Activated CD4-positive, alpha-beta T cell treated with anti-CD3 and anti-CD28 coated beads, Interleukin-2, Interleukin-4, amounts not matched to agents 100 ng/mL and 50 ng/mL, durations not matched to agents 16 hours and 8 hours (primary cell): ENCODE measurements around the gene FLYWCH2.
A peak's percentile ranks its signal among the peaks of the same experiment; 100 is the strongest.

Experiments used
- DNase-seq: peaks from one replicate; pipeline ENCODE4 v3.0.0-alpha.2; 2020; ENCODE audit warnings: low spot score

Gene FLYWCH2, protein sequence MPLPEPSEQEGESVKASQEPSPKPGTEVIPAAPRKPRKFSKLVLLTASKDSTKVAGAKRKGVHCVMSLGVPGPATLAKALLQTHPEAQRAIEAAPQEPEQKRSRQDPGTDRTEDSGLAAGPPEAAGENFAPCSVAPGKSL

DNA sequence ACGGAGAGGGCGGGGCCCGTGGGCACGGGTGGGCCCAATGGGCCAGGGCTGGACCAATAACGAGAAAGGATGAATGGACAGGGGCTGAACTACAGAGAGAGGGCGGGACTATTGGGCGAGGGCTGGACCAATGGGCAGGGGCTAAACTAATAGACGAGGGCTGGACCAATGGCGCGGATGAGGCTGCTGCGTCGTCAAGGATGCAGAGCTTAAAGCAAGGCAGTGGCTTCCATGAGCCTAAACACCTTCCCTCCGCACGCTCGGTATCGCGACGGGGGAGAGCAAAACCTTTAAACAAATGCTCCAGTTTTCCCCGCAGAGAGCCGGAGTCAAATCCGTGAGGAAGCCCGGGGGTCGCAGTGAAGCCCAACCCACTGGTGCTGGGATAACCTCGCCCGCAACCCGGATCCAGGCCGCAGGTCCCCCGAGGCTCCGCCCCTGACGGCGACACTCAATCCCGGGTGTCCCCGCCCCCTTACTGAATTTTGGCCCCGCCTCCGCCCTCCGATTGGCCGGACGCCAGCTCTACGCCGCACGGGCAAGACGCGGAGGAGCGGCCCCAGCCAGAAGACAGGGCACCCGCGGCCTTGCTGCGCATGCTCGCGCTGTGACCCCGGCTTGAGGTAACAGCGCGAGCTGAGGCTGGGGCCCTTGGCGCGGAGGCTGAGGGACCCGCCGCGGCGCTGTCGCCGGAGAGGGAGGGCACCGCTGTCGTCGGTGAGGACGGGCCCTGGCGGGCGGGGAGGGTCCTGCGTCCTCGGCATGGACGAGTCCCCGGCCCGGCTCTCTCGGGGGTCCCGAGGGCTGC is at the start of gene FLYWCH2:
Gene FLYWCH2, plus strand, starts transcription at position 566 of the 808 bp plus-strand sequence. CDS start 13,235 bp downstream, outside the sequence.
- peak; percentile 100 for DNase-seq

DNA sequence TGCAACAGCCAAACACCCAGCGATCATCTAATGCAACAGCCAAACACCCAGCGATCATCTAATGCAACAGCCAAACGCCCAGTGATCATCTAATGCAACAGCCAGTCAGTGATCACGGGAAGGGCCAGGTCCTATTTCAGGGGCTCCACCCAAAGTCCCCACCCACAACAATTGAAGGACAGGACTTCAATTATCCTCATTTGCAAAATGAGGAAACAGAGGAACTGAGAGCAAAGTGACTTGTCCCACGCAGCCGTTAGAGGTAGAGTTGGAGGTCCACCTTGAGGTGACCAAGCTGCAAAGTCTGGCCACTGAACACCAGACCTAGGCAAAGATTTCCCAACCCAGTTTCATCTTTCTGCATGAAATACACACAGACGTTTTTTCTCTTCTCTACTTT is 49.2 kb upstream of the FLYWCH2 start:
- no peak for DNase-seq

DNA sequence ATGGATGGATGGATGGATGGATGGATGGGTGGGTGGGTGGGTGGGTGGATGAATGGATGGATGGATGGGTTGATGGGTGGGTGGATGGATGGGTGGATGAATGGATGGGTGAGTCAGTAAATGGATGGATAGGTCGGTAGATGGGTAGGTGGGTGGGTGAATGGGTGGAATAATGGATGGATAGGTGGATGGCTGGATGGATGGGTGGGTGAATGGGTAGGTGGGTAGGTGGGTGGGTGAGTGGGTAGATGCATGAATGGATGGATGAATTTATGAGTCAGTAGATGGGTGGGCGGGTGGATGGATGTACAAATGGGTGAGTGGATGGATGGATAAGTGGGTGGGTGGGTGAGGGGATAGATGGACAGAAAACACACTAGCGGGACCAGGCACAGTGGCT is 48.0 kb upstream of the FLYWCH2 start:
- DNase-seq = no peak

DNA sequence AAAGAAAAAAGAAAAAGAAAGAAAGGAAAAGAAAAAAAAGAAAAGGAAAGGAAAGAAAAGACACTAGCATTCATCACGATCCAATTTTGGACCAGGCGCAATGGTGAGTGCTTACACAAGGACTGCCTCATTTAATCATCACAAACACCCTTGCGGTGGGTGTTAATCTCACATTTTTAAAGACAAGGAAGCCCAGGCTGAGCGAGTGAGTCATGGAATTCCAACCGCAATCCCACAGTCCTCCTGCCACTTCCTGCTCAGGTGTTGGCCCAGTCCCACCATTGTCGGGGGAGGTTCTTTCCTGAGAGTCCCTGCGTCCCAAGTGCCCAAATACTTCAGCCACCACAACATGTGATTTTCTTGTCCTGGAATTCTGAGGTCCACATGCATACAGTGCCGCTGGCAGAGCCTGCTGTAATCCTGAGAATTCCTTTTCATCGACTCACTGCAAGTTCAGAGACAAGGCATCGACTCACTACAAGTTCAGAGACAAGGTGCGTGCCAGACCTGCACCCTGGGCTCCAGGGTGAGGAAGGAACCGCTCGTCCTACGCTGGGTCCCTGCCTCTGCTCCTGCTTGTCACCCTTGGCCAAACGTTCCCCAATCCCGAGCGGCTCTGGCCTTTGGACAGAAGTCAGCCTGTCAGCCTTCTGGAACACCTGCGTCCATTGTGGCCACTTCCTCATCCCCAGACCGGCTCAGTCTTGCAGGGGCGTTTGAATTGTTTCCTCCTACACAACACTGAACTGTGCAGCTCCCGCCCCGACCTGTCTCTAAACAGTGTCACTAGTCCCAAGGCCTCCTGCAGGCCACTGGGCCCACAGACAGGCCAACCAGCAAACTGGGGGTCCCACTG is 47.1 kb upstream of the FLYWCH2 start:
- no peak for DNase-seq

DNA sequence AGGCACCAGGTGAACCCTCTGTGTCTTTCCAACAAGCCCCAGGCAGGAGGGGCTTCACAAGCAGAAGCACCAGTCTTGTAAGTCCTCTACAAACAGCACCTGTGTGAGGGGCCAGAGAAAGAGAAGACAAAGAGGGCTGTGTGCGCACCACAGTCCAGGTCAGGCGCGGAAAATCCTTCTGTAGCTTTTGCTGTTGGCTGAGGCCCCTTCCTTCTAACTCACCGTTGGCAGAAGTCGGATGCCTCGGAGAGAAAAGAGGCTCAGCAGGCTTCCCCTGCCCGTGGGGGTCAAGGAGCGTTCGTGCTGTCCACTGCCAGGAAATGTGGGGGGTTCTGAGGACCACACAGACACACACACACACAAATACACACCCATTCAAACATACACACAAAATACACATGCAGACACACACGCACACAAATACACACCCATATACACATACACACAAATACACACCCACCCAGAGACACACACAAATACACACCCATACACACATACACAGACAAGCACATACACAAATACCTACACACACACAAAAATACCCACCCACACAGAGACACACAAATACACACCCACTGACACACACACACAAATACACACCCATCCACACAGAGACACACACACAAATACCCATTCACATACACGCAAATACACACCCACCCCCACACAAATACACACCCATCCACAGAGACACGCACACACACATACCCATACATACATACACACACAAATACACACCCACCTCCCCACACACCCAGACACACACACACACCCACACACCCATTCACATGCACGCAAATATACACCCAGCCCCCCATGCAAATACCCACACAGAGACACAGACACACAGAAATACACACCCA is 46.1 kb upstream of the FLYWCH2 start:
- DNase-seq = no peak

DNA sequence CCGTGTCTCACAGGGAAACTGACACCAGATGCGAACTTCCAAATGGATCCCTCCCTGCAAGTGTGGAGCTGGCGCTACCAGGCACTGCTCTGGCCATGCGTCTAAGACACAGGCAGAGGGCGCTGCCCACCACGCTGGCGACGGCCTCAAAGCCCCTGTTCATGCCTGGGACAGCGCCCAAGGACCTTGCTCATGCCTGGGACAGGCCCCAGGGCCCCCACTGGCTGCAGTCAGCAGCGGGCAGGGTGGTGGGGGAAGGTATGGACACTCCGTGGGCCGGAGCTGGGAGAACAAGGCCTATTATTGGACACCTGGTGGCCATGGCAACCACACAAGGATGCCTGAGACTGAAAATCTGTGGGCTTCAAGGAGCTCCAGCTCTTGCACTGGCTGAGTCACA is 44.1 kb upstream of the FLYWCH2 start:
- DNase-seq = peak; percentile 50

DNA sequence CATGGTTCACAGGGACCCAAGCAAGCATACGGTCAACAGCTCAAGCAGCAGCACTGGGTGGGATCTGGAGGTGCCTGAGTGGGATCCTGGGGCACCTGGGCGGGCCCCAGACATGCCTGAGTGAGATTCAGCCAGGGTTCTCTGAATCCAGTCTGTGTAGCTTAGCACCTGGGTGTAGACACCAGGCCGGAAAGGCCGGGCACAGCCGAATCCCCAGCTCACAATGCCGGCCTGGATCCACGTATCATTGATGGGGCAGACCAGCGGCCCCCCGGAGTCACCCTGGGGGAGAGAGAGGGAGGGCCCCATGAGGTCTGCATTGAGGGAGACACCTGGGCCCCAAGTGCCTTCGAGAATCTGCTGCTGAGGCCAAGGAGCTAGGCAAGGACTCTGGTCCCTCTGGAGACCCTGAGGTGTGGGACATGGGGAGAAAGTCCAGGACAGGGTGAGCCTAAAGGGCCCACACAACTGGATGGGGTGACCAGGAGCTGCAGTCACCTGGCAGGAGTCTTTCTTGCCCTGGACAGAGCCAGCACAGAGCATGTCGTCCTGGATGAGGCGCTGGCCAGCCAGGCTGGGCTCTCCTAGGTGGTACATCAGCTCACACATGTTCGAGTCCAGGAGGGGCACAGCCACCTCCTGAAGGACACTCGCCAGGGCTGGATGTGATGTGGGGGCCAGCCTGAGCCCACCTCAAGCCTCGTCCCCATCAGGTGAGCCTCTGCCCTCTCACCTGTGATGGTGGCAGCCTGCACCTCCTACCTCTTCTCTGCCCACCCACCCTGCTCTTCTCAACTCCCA is 43.2 kb upstream of the FLYWCH2 start:
- no peak for DNase-seq

DNA sequence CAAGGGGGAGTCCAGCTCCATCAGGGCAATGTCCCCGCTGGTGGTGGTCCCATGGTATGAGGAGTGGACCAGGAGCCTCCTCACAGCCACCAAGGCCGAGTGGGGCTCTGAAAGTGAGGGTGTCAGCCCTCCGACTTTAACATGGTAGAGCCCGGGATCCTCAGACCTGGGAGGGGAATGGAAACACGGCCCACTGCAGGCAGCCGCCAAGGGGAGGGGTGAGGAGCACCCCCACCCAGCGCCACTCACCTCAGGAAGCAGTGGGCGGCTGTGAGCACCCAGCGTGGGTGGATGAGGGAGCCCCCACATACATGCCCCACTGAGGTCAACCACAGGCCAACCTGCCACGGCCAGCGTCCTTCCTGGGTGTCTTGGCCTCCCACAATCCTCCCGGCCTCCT is 42.1 kb upstream of the FLYWCH2 start:
- DNase-seq = no peak

DNA sequence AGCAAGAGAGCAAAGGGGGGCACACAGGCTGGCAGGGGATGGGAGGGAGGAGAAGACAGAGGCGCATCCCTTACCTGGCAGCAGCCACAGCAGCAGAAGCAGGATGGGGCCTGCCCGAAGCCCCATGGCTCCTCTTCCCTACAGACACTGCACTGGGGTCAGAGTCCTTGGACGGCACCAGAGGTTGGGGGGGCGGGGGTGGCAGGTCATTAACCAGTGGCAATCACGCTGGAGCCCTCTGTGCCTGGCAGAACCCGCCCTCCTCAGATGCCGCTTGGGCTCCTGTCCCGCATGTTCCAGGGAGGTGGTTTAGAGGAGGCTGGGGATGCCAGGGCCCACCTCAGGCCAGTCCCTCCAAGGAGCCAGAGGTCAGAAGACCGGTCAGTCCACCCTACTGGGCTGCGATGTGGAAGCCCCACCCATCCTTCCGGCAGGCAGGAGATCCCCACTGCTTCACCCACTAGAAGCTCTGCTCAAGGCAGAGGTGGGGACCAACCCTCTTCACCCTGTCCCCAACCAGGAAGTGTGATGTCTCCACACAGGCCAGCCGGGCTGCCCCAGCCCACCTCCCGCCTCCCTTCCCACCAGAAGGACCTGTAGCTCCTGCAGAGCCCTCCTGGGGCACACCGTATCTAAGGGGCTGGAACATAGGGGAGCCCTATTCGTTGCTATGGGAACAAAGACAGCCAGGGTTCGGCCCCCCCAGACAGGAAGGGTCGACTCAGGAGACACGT is 41.2 kb upstream of the FLYWCH2 start:
- no peak for DNase-seq

DNA sequence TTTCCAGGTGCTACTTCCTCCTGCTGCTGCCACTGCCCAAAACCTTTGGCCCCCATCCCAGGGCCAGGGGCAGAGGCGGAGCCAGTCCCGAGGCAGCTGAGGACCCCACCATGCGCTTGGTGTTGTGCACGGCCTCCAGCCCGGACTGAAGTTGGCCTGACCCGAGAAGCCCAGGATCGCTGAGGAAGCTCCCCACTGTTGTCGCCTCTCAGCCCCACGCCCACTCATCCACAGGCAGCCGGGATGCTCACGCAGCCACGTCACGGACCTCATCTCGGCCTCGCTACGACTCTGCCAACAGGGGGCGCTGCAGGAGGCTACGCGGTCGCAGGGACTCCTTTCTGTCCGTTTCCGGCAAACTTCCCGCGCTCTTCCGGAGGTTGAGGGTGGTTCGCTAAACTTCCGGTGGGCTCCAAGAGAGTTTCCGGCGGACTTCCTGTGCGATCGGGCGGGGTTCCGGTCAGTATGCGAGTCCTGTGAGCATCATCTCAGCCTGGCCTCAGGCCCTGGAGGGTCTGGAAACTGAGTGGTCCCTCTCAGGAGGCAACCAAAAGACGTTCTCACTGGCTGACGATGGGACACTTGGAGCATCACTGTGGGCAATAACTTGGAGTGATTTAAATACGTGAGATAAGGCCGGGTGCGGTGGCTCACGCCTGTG is 40.5 kb upstream of the FLYWCH2 start:
- peak; percentile 85 for DNase-seq

DNA sequence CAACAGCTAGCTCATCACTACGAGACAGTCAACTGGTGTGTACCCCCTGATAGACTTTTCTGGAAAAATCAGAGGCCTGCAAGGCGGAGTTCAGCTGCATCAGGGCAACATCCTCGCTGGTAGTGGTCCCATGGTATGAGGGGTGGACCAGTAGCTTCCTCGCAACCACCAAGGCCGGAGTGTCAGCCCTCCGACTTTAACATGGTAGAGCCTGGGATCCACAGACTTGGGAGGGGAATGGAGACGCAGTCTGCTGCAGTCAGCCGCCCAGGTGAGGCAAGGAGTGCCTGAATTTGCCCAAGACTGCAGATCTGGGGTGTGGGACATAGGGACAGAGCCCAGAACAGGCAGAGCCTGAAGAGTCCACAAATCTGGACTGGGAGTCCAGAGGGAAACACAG is 39.5 kb upstream of the FLYWCH2 start:
- DNase-seq = no peak

DNA sequence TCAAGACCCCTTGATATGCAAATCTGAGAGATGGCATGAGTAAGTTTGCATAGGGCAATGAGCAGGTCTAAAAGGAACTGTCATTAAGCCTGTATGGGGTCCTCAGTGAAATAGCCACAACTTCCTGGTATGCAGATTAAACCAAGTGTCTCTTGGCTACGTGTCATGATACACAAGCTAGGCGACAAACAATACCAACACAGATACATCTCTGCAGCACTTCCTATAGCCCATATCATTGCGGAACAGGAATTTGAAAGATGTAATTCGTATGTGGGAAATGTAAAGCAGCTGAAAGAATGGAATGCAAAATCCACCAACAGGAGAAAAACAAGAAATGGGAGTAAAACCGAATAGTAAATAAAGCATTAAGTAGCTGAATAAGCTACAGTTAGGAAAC is 37.9 kb upstream of the FLYWCH2 start:
- no peak for DNase-seq

DNA sequence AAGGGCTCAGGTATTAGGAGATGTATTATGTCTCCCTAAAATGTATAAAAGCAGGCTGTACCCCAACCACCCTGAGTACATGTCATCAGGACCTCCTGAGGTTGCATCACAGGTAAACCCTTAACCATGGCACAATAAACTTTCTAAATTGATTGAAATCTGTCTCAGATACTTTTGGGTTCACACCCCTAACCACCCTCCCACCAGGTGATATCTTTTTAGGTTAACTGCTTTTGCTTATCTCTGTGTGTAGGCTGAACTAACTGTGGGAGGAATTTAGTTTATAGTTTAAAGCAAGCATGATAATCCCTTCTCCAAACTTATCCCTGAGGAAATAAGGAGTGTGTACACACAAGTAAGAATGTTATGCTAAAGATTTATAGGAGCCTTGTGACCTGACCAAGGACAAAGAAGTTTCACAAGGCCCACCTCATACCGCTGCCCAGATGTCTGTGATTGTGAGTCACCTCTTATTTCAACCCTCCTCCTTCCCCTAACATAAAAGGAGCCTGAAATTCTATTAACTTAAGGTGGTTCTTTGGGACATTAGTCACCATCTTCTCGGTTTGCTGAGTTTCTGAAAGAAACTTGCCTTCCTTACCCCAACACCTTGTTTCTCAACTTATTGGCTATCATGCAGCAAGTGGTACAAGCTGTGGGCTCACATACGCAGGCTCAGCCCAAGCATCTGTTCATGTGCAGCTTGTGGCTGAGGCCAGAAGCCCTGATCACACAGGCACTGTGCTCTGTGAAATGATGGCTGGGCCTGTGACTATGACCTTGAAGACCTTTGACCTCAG is 36.3 kb upstream of the FLYWCH2 start:
- no peak for DNase-seq

DNA sequence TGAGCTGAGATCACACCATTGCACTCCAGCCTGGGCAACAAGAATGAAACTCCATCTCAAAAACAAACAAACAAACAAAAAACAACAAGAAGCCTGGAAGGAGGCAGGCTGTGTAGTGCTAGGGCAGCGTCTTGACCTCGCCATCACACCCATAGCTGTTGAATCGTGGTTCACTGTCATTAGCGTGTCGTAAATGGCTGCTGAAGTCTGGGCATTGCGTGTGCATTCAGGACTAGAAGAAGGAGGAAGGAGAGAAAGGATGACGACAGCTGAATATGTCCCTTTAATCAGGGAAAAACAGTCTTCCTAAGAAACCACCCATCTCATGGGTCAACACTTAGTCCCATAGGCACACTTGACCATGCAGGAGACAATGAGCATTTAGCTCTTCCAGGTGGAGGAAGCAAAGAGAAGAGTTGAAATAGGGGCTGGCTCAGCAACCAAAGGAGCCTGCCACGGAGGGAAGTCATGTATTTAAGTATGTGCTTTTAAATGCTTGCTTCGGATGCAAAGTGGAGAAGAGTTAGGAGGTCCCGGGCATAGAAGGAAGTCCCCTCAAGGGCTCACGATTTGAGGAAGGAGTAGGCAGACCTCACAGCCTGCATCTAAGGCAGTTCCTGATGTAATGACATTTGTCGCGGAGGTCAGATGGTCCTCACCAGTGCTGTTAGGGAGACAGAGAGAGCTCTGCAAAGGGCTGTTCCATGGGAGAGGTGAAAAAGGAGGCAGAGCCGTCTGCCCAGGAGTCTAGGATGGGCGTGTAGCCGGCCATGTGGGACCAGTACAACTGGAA is 33.9 kb upstream of the FLYWCH2 start:
- DNase-seq = no peak

DNA sequence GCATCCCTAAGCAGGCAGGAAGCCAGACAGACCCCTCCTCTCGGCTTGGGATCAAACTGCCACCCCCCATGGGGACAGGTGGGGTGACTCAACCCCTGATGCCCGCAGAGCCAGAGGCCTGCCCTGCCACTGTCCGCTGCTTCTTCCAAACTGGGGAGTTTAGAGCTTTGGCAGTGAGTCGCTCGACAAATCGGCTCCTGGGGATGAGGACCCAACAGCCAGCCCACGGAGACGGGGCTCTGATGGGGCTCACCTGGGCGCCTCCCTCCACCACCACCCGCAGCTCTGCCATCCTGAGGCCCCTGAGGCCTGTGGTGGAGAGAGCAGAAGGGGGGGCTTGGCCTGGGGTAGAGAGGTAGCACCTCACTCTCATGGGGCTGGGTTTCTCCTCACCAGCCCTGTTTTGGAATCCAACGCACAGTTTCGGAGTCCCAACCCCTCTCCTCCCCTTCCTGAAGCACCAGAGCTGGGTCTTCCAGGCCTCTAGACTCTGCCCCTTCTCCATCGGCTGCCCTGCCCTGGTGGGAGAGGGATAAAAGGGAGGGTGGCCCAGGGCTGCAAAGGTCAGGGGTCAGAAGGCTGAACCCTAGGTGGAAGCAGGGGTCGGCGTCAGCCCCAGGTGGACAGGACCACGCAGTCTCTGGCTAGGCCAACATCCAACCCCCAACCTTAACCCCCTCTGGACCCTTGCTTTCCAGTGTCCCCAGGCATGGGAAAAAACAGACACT is 30.8 kb upstream of the FLYWCH2 start:
- no peak for DNase-seq

DNA sequence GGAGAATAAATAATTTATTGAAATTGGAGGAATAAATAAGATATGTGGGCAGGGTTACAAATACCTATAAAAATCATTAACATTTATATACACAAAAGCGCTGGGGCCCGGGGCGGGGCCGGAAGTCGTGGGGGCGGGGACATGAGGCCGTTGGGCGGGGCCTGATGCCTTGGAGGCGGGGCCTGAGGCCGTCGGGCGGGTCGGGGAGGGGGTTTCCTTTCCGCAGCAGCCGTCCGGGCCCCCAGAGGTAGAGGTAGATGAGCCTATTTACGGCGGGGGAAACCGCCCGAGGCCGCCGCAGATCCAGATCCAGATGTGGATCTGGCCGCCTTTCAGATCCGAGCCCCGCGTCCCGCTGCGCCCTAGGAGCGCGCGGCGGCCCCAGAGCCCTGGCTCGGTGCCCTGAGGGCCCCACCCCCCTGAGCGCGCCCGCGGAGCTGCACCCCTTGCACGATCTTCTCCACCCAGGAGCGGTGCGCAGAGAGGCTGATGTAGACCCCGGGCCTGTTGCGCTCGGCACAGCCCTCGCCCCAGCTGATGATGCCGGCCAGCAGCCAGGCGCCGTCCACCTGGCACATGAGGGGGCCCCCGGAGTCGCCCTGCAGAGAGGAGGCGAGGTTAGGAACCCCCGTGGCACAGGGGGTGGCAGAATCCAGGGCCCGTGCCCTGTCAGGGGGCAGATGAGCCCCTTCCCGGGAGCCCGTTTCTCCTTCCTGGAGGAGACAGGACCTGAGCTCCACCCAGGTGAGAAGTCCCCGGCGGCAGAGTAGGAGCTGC is 30.1 kb upstream of the FLYWCH2 start:
- DNase-seq = no peak
